SK-N-DZ (cell line): ENCODE results near the gene SGCE.

Experiments
- DNase-seq: peaks from one replicate; pipeline ENCODE4 v3.0.0-alpha.2; 2015; ENCODE audit warnings: low spot score

SGCE gene

GRCh38 chr7:94660006-94660405 is 4.1 kb upstream of the SGCE start:
- DNase-seq: no peak

GRCh38 chr7:94658826-94659225 is 2.9 kb upstream of the SGCE start:
- DNase-seq: no peak

GRCh38 chr7:94657771-94658693 is 2.1 kb upstream of the SGCE start:
- peak; percentile 96 for DNase-seq

GRCh38 chr7:94656925-94657731 is 1.2 kb upstream of the SGCE start:
- peak; percentile 54 for DNase-seq

- DNase-seq: no peak
These were observed 658 bp upstream of the SGCE start for GRCh38 chr7:94656658-94656924.

- peak; percentile 72 for DNase-seq
These were observed 646 bp downstream of the SGCE start for GRCh38 chr7:94655126-94655847.

- no peak for DNase-seq
These were observed 1.2 kb downstream of the SGCE start for GRCh38 chr7:94654783-94655125.

GRCh38 chr7:94650147-94651051 is 5.5 kb downstream of the SGCE start:
- peak; percentile 87 for DNase-seq

- DNase-seq: no peak
These were observed 6.5 kb downstream of the SGCE start for GRCh38 chr7:94649450-94649849.

GRCh38 chr7:94648731-94649130 is 7.2 kb downstream of the SGCE start:
- no peak for DNase-seq

GRCh38 chr7:94647295-94647694 is 8.6 kb downstream of the SGCE start:
- no peak for DNase-seq

- DNase-seq: no peak
These were observed 12.0 kb downstream of the SGCE start for GRCh38 chr7:94643771-94644545.

- no peak for DNase-seq
These were observed 12.9 kb downstream of the SGCE start for GRCh38 chr7:94642838-94643653.

GRCh38 chr7:94639384-94639783 is 16.5 kb downstream of the SGCE start:
- no peak for DNase-seq

GRCh38 chr7:94635687-94636086 is 20.2 kb downstream of the SGCE start:
- DNase-seq: no peak

GRCh38 chr7:94634502-94634901 is 21.4 kb downstream of the SGCE start:
- no peak for DNase-seq

- no peak for DNase-seq
These were observed 22.2 kb downstream of the SGCE start for GRCh38 chr7:94633687-94634086.

- DNase-seq: no peak
These were observed 23.0 kb downstream of the SGCE start for GRCh38 chr7:94633014-94633341.

- no peak for DNase-seq
These were observed 23.5 kb downstream of the SGCE start for GRCh38 chr7:94632338-94633013.
